HepG2 (cell line): Measurements from ENCODE around the gene IGSF5. TPM values are rescaled to one million over a fixed set of nuclear protein-coding genes. Genes with fewer than 3 reads are reported as not detected.

Source experiments
- ATAC-seq: fragments of 200-7000 bp; cut with Tn5 transposase; 3 replicates; pipeline ENCODE4 v1.9.1; 2020; ENCODE audit warnings: mild to moderate bottlenecking, moderate library complexity
- BruUV-seq: library from RNA; stranded (reverse); fragments of 400-500 nt; replicated peaks from 2 replicates; lab custom pipeline; 2021; lab: Mats Ljungman, UMichigan
- CTCF ChIA-PET: fragments of 300-600 bp; formaldehyde crosslinking; extraction: SDS; loops from one replicate; lab custom pipeline; 2021; ENCODE audit warnings: low total read pairs, inconsistent platforms, low intra/inter-chr PET ratio; lab: Yijun Ruan, JAX
- POLR2A ChIA-PET: fragments of 350-600 bp; sonication (Branson Sonifier 250); formaldehyde crosslinking; loops from one replicate; lab custom pipeline; 2020; ENCODE audit warnings: antibody characterized with exemption, inconsistent platforms; lab: Yijun Ruan, JAX
- DNase-seq: peaks from one replicate; pipeline ENCODE4 v3.0.0-alpha.2; 2015; ENCODE audit warnings: low spot score
- FAIRE-seq: peaks from 3 replicates; lab custom pipeline; 2011; peaks lifted over from hg19 to GRCh38; lab: Jason Lieb, UNC
- H2AFZ ChIP-seq: one replicate; pipeline ENCODE4 v1.6.1; 2011; ENCODE audit warnings: low read length, inconsistent platforms
- H3K27ac ChIP-seq: fragments of 300-600 bp; 3 replicates; pipeline ENCODE4 v1.8.0; 2011; ENCODE audit warnings: mixed run types, mild to moderate bottlenecking, mixed read lengths, low read length, inconsistent platforms; ENCODE audit not compliant: insufficient read depth; ENCODE audit errors: extremely low read length
- H3K27me3 ChIP-seq, 2 experiments: fragments of 200-600 bp in 1 of 2; 2 replicates in 1 of 2; 3 replicates in 1 of 2; pipeline versions ENCODE4 v1.6.0 to v1.8.0; 2011; ENCODE audit warnings: low read length in 2 of 2, mild to moderate bottlenecking in 2 of 2, moderate library complexity in 2 of 2, inconsistent platforms in 1 of 2; ENCODE audit not compliant: insufficient read depth in 2 of 2, control insufficient read depth in 1 of 2
- H3K36me3 ChIP-seq, 2 experiments: fragments of 200-600 bp in 1 of 2; replicated peaks in 1 of 2; 2 replicates in 1 of 2; 3 replicates in 1 of 2; pipeline versions ENCODE4 v1.5.1 to v1.8.0; 2011; ENCODE audit warnings: low read length in 2 of 2, inconsistent platforms in 1 of 2; ENCODE audit not compliant: insufficient read depth in 2 of 2, control insufficient read depth in 1 of 2
- H3K4me1 ChIP-seq: 2 replicates; pipeline ENCODE4 v1.5.1; 2012; ENCODE audit warnings: low read length, inconsistent platforms; ENCODE audit not compliant: insufficient read depth
- H3K4me2 ChIP-seq: 2 replicates; pipeline ENCODE4 v1.6.0; 2011; ENCODE audit warnings: low read depth, low read length, inconsistent platforms
- H3K4me3 ChIP-seq, 3 experiments: fragments of 200-600 bp in 1 of 3; sonication (generic), shearing (Covaris generic) in 1 of 3; replicated peaks in 1 of 3; 2 replicates each; pipeline ENCODE4 v1.5.1; 2011 to 2016; ENCODE audit warnings: low read length in 3 of 3, inconsistent platforms in 2 of 3, low read depth in 2 of 3, mild to moderate bottlenecking in 2 of 3, control low read depth in 1 of 3, mixed read lengths in 1 of 3; ENCODE audit not compliant: insufficient read depth in 1 of 3
- H3K79me2 ChIP-seq: one replicate; pipeline ENCODE4 v1.6.1; 2011; ENCODE audit warnings: low read length, inconsistent platforms; ENCODE audit not compliant: insufficient read depth
- H3K9ac ChIP-seq: 2 replicates; pipeline ENCODE4 v1.6.0; 2011; ENCODE audit warnings: mild to moderate bottlenecking, low read depth, low read length, inconsistent platforms; ENCODE audit not compliant: insufficient read depth
- H3K9me3 ChIP-seq: 2 replicates; pipeline ENCODE4 v1.5.1; 2012; ENCODE audit warnings: mild to moderate bottlenecking, low read length
- H4K20me1 ChIP-seq: 2 replicates; pipeline ENCODE4 v1.6.0; 2011; ENCODE audit warnings: inconsistent platforms, mild to moderate bottlenecking, low read length, moderate library complexity; ENCODE audit not compliant: insufficient read depth
- ARID2 ChIP-seq: sonication (generic); formaldehyde crosslinking; IDR thresholded peaks from 2 replicates; pipeline ENCODE4 v1.8.1; 2022; ENCODE audit warnings: mild to moderate bottlenecking, missing genetic modification reagents, borderline replicate concordance
- CBFB ChIP-seq: sonication (generic); formaldehyde crosslinking; IDR thresholded peaks from 2 replicates; pipeline ENCODE4 v1.4.0; 2020; ENCODE audit warnings: missing genetic modification reagents
- CBX5 ChIP-seq: sonication (generic); formaldehyde crosslinking; IDR thresholded peaks from 2 replicates; pipeline ENCODE4 v1.4.0; 2020; ENCODE audit warnings: missing genetic modification reagents, borderline replicate concordance
- CCDC6 ChIP-seq: sonication (generic); formaldehyde crosslinking; IDR thresholded peaks from 2 replicates; pipeline ENCODE4 v1.8.1; 2022; ENCODE audit warnings: mild to moderate bottlenecking, missing genetic modification reagents, moderate library complexity
- FOXK2 ChIP-seq: fragments of 450-650 bp; IDR thresholded peaks from 2 replicates; pipeline ENCODE4 v1.6.1; 2016
- HNF1A ChIP-seq, 2 experiments: sonication (generic) in 1 of 2; formaldehyde crosslinking in 1 of 2; IDR thresholded peaks; 2 replicates each; pipeline versions ENCODE4 v1.4.0 to v1.6.1; 2016 to 2020; ENCODE audit warnings: borderline replicate concordance in 1 of 2, low read depth in 1 of 2, mild to moderate bottlenecking in 1 of 2, missing genetic modification reagents in 1 of 2
- KMT2A ChIP-seq: sonication (generic); formaldehyde crosslinking; IDR thresholded peaks from 2 replicates; pipeline ENCODE4 v1.4.0; 2020; ENCODE audit warnings: missing genetic modification reagents
- MED1 ChIP-seq: sonication (generic); formaldehyde crosslinking; IDR thresholded peaks from 2 replicates; pipeline ENCODE4 v1.4.0; 2020; ENCODE audit warnings: missing genetic modification reagents
- MXI1 ChIP-seq: IDR thresholded peaks from 3 replicates; pipeline ENCODE4 v1.6.1; 2012; ENCODE audit warnings: low read depth, low read length, inconsistent platforms, borderline replicate concordance
- PITX1 ChIP-seq: sonication (generic); formaldehyde crosslinking; IDR thresholded peaks from 2 replicates; pipeline ENCODE4 v1.5.1; 2020; ENCODE audit warnings: mild to moderate bottlenecking, missing genetic modification reagents
- SMARCE1 ChIP-seq: fragments of 450-650 bp; IDR thresholded peaks from 2 replicates; pipeline ENCODE4 v1.6.1; 2017; ENCODE audit warnings: borderline replicate concordance
- ZFP37 ChIP-seq: sonication (generic); formaldehyde crosslinking; IDR thresholded peaks from 2 replicates; pipeline ENCODE4 v1.4.0; 2020; ENCODE audit warnings: missing genetic modification reagents, borderline replicate concordance
- ZNF12 ChIP-seq: sonication (generic); formaldehyde crosslinking; IDR thresholded peaks from 2 replicates; pipeline ENCODE4 v1.5.0; 2020; ENCODE audit warnings: missing genetic modification reagents
- ZNF501 ChIP-seq: sonication (generic); formaldehyde crosslinking; IDR thresholded peaks from 2 replicates; pipeline ENCODE4 v1.5.1; 2020; ENCODE audit warnings: mild to moderate bottlenecking, moderate library complexity, missing genetic modification reagents
- ZNF609 ChIP-seq: sonication (generic); formaldehyde crosslinking; IDR thresholded peaks from 2 replicates; pipeline ENCODE4 v1.4.0; 2020; ENCODE audit warnings: mild to moderate bottlenecking, missing genetic modification reagents, borderline replicate concordance
- WGBS: methylation state at CpG from one replicate; pipeline ENCODE4 v1.1.6; 2017; ENCODE audit warnings: low lambda C conversion rate; 5-methylcytosine and 5-hydroxymethylcytosine counted together
- in situ Hi-C: cut with HindIII; loops from 2 replicates; pipeline ENCODE4 v1.10.0; 2017; ENCODE audit warnings: low pct_unique_long_range_greater_than_20kb; ENCODE audit not compliant: extremely low pct_ligation_motif_present
- intact Hi-C: fragments of 100-400 bp; cut with micrococcal nuclease; formaldehyde crosslinking; loops from one replicate; pipeline ENCODE4 v1.10.0; 2022; ENCODE audit not compliant: unreplicated experiment
- polyA plus RNA-seq, 8 experiments: library from polyadenylated mRNA; depleted of rRNA in 3 of 8; stranded (reverse) in 7 of 8; unstranded in 1 of 8; fragments of >200 nt; fragmentation: Illumina TruSeq in 4 of 8; extraction: Trizol in 4 of 8; gene quantifications; 2 replicates each; pipeline versions ENCODE4 v1.2.1 to v1.2.3, GENCODE V29; 2011 to 2016; ENCODE audit warnings: low read depth in 4 of 8, missing spikeins in 1 of 8, mixed read lengths in 1 of 8; ENCODE audit not compliant: insufficient read depth in 1 of 8
- total RNA-seq, 5 experiments: library from RNA; depleted of rRNA; stranded (reverse); fragments of >200 nt; fragmentation: Illumina TruSeq; extraction: Trizol; gene quantifications; 2 replicates each; pipeline ENCODE4 v1.2.3, GENCODE V29; 2016; ENCODE audit warnings: low read depth in 1 of 5

IGSF5 gene
- total and polyA plus RNA-seq, 2 of the 13 experiments (the other 11 are each of a cell fraction or from before 2014, with no cell fraction given), result not detected

GRCh38 chr21:39714331-39714730, 30.7 kb upstream of the IGSF5 start:
- H3K79me2 ChIP-seq, result no peaks in the 10 kb centered on the region
- no peaks in the 10 kb centered on the region for H4K20me1 ChIP-seq
- TF ChIP-seq PITX1 (CRISPR knock-in tag) (no peak), CCDC6 (no peak), KMT2A (no peak), MXI1 (no peak), MED1 (CRISPR knock-in tag) (no peak), ZNF501 (CRISPR knock-in tag) (no peak), CBFB (no peak), CBX5 (CRISPR knock-in tag) (no peak), ZNF609 (CRISPR knock-in tag) (no peak), HNF1A (IDR thresholded peaks at IDR 0.05; ENCODE audit: low read depth) (no peak), HNF1A (CRISPR knock-in tag; IDR thresholded peaks at IDR 0.05; ENCODE audit: borderline replicate concordance) (no peak), ARID2 (CRISPR knock-in tag) (no peak), ZNF12 (CRISPR knock-in tag) (no peak), SMARCE1 (no peak), ZFP37 (no peak), FOXK2 (no peak)
- no peaks in the 10 kb centered on the region for H3K4me1 ChIP-seq
- in situ Hi-C loops (no loop called here), intact Hi-C loops (no loop called here)
- no peak overlapping the region for H3K4me2 ChIP-seq
- no peak overlapping the region for H3K4me3 ChIP-seq
- H3K27me3 ChIP-seq, result no peaks in the 10 kb centered on the region; a peak in 1 of 5 replicates
- no peak for FAIRE-seq
- ATAC-seq, result no peak
- no peak for DNase-seq
- ChIA-PET POLR2A (no interaction called here), CTCF (interaction anchor here (6.2 kb wide), 1 partner anchor 196 kb away, joined by 59 read pairs; no protein-coding TSS in a partner anchor)
- H3K27ac ChIP-seq, result no peak overlapping the region
- no TSS peak for BruUV-seq
- no peak overlapping the region for H3K9ac ChIP-seq
- WGBS, result 11% methylated on average over 1 of the region's 1 CpG
- H3K9me3 ChIP-seq, result no peaks in the 10 kb centered on the region
- H3K36me3 ChIP-seq, result no peaks in the 10 kb centered on the region
- H2AFZ ChIP-seq, result no peak overlapping the region
